SK-N-SH treated with all-trans-retinoic acid at 6 μM for 48 hours (cell line): ENCODE results near the gene SLC25A17.
"Not testable (repeated sequence)": the region's sequence is repeated elsewhere in the genome, so short reads cannot be mapped to it uniquely, and the experiment has no call there.

Experiments
- CREB5 ChIP-seq: fragments of 250-450 bp; sonication (Bioruptor Pico); IDR thresholded peaks from 2 replicates; pipeline ENCODE4 v1.5.1; 2020; ENCODE audit warnings: low read depth, mild to moderate bottlenecking, moderate library complexity
- PATZ1 ChIP-seq: fragments of 250-450 bp; sonication (Bioruptor Pico); IDR thresholded peaks from 2 replicates; pipeline ENCODE4 v1.8.0; 2020; ENCODE audit warnings: mild to moderate bottlenecking, moderate library complexity, borderline replicate concordance
- PPARA ChIP-seq: fragments of 250-450 bp; sonication (Bioruptor Pico); IDR thresholded peaks from 2 replicates; pipeline ENCODE4 v1.5.0; 2020; ENCODE audit warnings: mild to moderate bottlenecking, borderline replicate concordance
- RARB ChIP-seq: fragments of 250-450 bp; sonication (Bioruptor Pico); IDR thresholded peaks from 2 replicates; pipeline ENCODE4 v1.8.0; 2021; ENCODE audit warnings: mild to moderate bottlenecking, moderate library complexity
- SNAI2 ChIP-seq: fragments of 250-450 bp; sonication (Bioruptor Pico); IDR thresholded peaks from 2 replicates; pipeline ENCODE4 v1.5.0; 2020; ENCODE audit warnings: mild to moderate bottlenecking, moderate library complexity
- TSHZ2 ChIP-seq: fragments of 250-450 bp; sonication (Bioruptor Pico); IDR thresholded peaks from 2 replicates; pipeline ENCODE4 v1.5.0; 2020; ENCODE audit warnings: mild to moderate bottlenecking, moderate library complexity
- ZFP3 ChIP-seq: fragments of 250-450 bp; sonication (Bioruptor Pico); IDR thresholded peaks from 2 replicates; pipeline ENCODE4 v1.5.0; 2020; ENCODE audit warnings: mild to moderate bottlenecking, moderate library complexity
- ZFP30 ChIP-seq: fragments of 450-650 bp; formaldehyde crosslinking; IDR thresholded peaks from 2 replicates; pipeline ENCODE4 v1.5.0; 2022; ENCODE audit warnings: mild to moderate bottlenecking, moderate library complexity
- ZNF70 ChIP-seq: fragments of 450-650 bp; formaldehyde crosslinking; IDR thresholded peaks from 2 replicates; pipeline ENCODE4 v1.5.0; 2020; ENCODE audit warnings: mild to moderate bottlenecking, moderate library complexity

- not testable (repeated sequence) for TF ChIP-seq PPARA (CRISPR knock-in tag); ZFP3 (CRISPR knock-in tag); SNAI2; TSHZ2 (CRISPR knock-in tag); PATZ1 (CRISPR knock-in tag); CREB5 (CRISPR knock-in tag); ZFP30 (CRISPR knock-in tag); RARB; ZNF70 (CRISPR knock-in tag)
Measured at GRCh38 chr22:40720156-40720537, 99.0 kb downstream of the SLC25A17 start.
